ENCODE data around the gene FKBP10. TPM values are rescaled to one million over a fixed set of nuclear protein-coding genes. Genes with fewer than 3 reads are reported as not detected.

FKBP10 gene
- total and polyA plus RNA-seq, 2 donors (not counting 3 experiments of a cell fraction or from before 2014, with no cell fraction given), result 168 to 377 TPM

GRCh38 chr17:41772218-41772585 is 40.6 kb upstream of the FKBP10 start:
- Histone ChIP-seq H3K36me3 (ENCODE audit: control insufficient read depth in 2 of 2, extremely low read depth in 1 of 2, insufficient read depth in 2 of 2, low read length in 2 of 2) (peaks cover 8 to 53% of the 10 kb centered on the region in 2 experiments), H3K27ac (ENCODE audit: insufficient read depth, low read depth, low read length) (no peak overlapping the region), H3K9me3 (replicated peaks; ENCODE audit: control insufficient read depth, insufficient read depth, low read length) (no peaks in the 10 kb centered on the region), H3K4me1 (ENCODE audit: control insufficient read depth, extremely low read depth, insufficient read depth, low read length) (peaks cover 39% of the 10 kb centered on the region), H3K9ac (replicated peaks; ENCODE audit: extremely low read depth, insufficient read depth, low read length) (no peak overlapping the region), H3K9me1 (replicated peaks; ENCODE audit: control insufficient read depth, extremely low read depth, insufficient read depth, low read length) (no peaks in the 10 kb centered on the region), H3K27me3 (ENCODE audit: control insufficient read depth in 2 of 2, insufficient read depth in 2 of 2, low read length in 2 of 2) (no peaks in the 10 kb centered on the region), H3K4me2 (ENCODE audit: insufficient read depth, low read length) (no peak overlapping the region), H4K20me1 (replicated peaks; ENCODE audit: control insufficient read depth, extremely low read depth, insufficient read depth, low read length) (no peaks in the 10 kb centered on the region), H3K79me2 (ENCODE audit: control insufficient read depth, insufficient read depth, low read length) (no peaks in the 10 kb centered on the region), H3K4me3 (replicated peaks in 1 of 3; ENCODE audit: insufficient read depth in 1 of 3, low read depth in 1 of 3, low read length in 3 of 3) (no peak overlapping the region), H2AFZ (ENCODE audit: low read depth, low read length) (no peak overlapping the region)
- BruUV-seq (replicated peaks), result no TSS peak
- CTCF ChIA-PET, result interaction anchor here (7.7 kb wide), 1 partner anchor 13 kb away, joined by 169 read pairs; the partner anchor contains the start of gene JUP
- FAIRE-seq (no peak), DNase-seq (ENCODE audit: low read depth, low spot score) (no peak)
- POLR2A ChIA-PET, result interaction anchor here (3.4 kb wide), 1 partner anchor 14 kb away, joined by 31 read pairs; the partner anchor contains the start of gene JUP
- dilution Hi-C loops (cut with MboI; ENCODE audit: extremely low pct_ligation_motif_present, low sequenced_read_pairs) (no loop called here), intact Hi-C loops (cut with micrococcal nuclease) (loop anchor here (2.0 kb wide), 1 partner anchor 15 kb away; the partner anchor contains the start of gene JUP)
- no peak for TF ChIP-seq JUN (IDR thresholded peaks at IDR 0.05; ENCODE audit: borderline replicate concordance, insufficient read depth, insufficient read length, low read depth)
- TF ChIP-seq CTCF (IDR thresholded peaks at IDR 0.05; ENCODE audit: extremely low read depth in 1 of 2, insufficient read depth in 1 of 2, low read depth in 1 of 2, low read length in 2 of 2), result no peak
- TF ChIP-seq MYC (IDR thresholded peaks at IDR 0.05; ENCODE audit: low read depth, low read length), result no peak
- TF ChIP-seq EZH2 (IDR thresholded peaks at IDR 0.05; ENCODE audit: borderline replicate concordance, low read depth, low read length, severe bottlenecking), result no peak
- TF ChIP-seq FOS (IDR thresholded peaks at IDR 0.05; ENCODE audit: borderline replicate concordance, insufficient read depth, low read length), result no peak
- no peak for TF ChIP-seq POLR2A (IDR thresholded peaks at IDR 0.05; ENCODE audit: low read depth, low read length)
- no peak for TF ChIP-seq GATA2 (IDR thresholded peaks at IDR 0.05; ENCODE audit: insufficient read depth, insufficient read length, low read depth, low read length)
- TF ChIP-seq MAX (IDR thresholded peaks at IDR 0.05; ENCODE audit: insufficient read depth, insufficient read length), result no peak
- no peak for TF ChIP-seq POLR2AphosphoS5 (IDR thresholded peaks at IDR 0.05; ENCODE audit: insufficient read depth, low read depth, low read length)
